Measurements from ENCODE around the gene NDUFA7. TPM values are rescaled to one million over a fixed set of nuclear protein-coding genes. Genes with fewer than 3 reads are reported as not detected.

The NDUFA7 gene
- total and polyA plus RNA-seq, 2 of the 13 experiments (the other 11 are each of a cell fraction or from before 2014, with no cell fraction given): 64.5 to 71.5 TPM

GRCh38 chr19:8307965-8308866 is 13.0 kb downstream of the NDUFA7 start, which contains the start of gene CD320 (continued):
- TF ChIP-seq, protein P1, sequence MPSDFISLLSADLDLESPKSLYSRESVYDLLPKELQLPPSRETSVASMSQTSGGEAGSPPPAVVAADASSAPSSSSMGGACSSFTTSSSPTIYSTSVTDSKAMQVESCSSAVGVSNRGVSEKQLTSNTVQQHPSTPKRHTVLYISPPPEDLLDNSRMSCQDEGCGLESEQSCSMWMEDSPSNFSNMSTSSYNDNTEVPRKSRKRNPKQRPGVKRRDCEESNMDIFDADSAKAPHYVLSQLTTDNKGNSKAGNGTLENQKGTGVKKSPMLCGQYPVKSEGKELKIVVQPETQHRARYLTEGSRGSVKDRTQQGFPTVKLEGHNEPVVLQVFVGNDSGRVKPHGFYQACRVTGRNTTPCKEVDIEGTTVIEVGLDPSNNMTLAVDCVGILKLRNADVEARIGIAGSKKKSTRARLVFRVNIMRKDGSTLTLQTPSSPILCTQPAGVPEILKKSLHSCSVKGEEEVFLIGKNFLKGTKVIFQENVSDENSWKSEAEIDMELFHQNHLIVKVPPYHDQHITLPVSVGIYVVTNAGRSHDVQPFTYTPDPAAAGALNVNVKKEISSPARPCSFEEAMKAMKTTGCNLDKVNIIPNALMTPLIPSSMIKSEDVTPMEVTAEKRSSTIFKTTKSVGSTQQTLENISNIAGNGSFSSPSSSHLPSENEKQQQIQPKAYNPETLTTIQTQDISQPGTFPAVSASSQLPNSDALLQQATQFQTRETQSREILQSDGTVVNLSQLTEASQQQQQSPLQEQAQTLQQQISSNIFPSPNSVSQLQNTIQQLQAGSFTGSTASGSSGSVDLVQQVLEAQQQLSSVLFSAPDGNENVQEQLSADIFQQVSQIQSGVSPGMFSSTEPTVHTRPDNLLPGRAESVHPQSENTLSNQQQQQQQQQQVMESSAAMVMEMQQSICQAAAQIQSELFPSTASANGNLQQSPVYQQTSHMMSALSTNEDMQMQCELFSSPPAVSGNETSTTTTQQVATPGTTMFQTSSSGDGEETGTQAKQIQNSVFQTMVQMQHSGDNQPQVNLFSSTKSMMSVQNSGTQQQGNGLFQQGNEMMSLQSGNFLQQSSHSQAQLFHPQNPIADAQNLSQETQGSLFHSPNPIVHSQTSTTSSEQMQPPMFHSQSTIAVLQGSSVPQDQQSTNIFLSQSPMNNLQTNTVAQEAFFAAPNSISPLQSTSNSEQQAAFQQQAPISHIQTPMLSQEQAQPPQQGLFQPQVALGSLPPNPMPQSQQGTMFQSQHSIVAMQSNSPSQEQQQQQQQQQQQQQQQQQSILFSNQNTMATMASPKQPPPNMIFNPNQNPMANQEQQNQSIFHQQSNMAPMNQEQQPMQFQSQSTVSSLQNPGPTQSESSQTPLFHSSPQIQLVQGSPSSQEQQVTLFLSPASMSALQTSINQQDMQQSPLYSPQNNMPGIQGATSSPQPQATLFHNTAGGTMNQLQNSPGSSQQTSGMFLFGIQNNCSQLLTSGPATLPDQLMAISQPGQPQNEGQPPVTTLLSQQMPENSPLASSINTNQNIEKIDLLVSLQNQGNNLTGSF (CRISPR knock-in tag; IDR thresholded peaks at IDR 0.05): peak; percentile 95
- TF ChIP-seq, protein P2, sequence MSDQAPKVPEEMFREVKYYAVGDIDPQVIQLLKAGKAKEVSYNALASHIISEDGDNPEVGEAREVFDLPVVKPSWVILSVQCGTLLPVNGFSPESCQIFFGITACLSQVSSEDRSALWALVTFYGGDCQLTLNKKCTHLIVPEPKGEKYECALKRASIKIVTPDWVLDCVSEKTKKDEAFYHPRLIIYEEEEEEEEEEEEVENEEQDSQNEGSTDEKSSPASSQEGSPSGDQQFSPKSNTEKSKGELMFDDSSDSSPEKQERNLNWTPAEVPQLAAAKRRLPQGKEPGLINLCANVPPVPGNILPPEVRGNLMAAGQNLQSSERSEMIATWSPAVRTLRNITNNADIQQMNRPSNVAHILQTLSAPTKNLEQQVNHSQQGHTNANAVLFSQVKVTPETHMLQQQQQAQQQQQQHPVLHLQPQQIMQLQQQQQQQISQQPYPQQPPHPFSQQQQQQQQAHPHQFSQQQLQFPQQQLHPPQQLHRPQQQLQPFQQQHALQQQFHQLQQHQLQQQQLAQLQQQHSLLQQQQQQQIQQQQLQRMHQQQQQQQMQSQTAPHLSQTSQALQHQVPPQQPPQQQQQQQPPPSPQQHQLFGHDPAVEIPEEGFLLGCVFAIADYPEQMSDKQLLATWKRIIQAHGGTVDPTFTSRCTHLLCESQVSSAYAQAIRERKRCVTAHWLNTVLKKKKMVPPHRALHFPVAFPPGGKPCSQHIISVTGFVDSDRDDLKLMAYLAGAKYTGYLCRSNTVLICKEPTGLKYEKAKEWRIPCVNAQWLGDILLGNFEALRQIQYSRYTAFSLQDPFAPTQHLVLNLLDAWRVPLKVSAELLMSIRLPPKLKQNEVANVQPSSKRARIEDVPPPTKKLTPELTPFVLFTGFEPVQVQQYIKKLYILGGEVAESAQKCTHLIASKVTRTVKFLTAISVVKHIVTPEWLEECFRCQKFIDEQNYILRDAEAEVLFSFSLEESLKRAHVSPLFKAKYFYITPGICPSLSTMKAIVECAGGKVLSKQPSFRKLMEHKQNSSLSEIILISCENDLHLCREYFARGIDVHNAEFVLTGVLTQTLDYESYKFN (CRISPR knock-in tag; conservative IDR thresholded peaks at IDR 0.05): no peak; the same call in none of the 2 replicates
- TF ChIP-seq KLF12 (CRISPR knock-in tag; IDR thresholded peaks at IDR 0.05; ENCODE audit: borderline replicate concordance): peak; percentile 88; the same call in 1 of the 2 replicates
- TF ChIP-seq, protein P3, sequence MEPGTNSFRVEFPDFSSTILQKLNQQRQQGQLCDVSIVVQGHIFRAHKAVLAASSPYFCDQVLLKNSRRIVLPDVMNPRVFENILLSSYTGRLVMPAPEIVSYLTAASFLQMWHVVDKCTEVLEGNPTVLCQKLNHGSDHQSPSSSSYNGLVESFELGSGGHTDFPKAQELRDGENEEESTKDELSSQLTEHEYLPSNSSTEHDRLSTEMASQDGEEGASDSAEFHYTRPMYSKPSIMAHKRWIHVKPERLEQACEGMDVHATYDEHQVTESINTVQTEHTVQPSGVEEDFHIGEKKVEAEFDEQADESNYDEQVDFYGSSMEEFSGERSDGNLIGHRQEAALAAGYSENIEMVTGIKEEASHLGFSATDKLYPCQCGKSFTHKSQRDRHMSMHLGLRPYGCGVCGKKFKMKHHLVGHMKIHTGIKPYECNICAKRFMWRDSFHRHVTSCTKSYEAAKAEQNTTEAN (CRISPR knock-in tag; conservative IDR thresholded peaks at IDR 0.05): peak; percentile 92
- no peak; the same call in 1 of the 2 replicates for TF ChIP-seq AFF4 (CRISPR knock-in tag; IDR thresholded peaks at IDR 0.05)
- 0 out of 2 replicates have a peak, but pooled peaks have one; percentile 30 for TF ChIP-seq ZNF280B (CRISPR knock-in tag; IDR thresholded peaks at IDR 0.05; ENCODE audit: borderline replicate concordance)
- TF ChIP-seq ZNF33A (CRISPR knock-in tag; IDR thresholded peaks at IDR 0.05; ENCODE audit: borderline replicate concordance): no peak
- TF ChIP-seq ZNF788 (CRISPR knock-in tag; IDR thresholded peaks at IDR 0.05; ENCODE audit: borderline replicate concordance): peak; percentile 97
- TF ChIP-seq ZNF12 (CRISPR knock-in tag; IDR thresholded peaks at IDR 0.05): peak; percentile 61
- no peak for TF ChIP-seq CHD4 (IDR thresholded peaks at IDR 0.05; ENCODE audit: borderline replicate concordance, low read length)

Data from HepG2 (cell line).